ENCODE results near the gene AAK1. TPM values are rescaled to one million over a fixed set of nuclear protein-coding genes. Genes with fewer than 3 reads are reported as not detected.

Gene AAK1
- total RNA-seq, 3 donors from 2014 or later, result 62.4 to 68.4 (median 66.2) TPM

DNA sequence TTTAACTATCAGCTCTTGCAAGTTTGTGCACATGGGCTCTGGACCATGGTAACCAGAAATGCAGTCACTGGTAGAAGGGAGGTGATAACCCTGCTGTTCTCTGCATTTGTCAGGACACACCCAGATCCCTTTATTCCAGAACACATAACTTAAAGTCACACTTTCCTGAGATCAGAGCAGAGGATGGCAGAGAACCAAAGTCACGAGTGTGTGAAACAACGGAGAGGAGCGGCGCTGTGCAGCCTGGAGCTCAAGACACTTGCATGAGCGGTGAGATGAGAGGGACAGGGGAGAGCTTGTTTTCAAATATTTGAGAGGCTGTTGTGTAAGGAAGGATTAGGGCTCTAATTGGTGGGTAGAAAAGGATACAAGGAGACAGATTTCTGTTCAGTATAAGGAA lies 43.3 kb upstream of the AAK1 start:
- intact Hi-C loops (cut with DNase I, micrococcal nuclease), result no loop called here
- Histone ChIP-seq H3K4me1 (ENCODE audit: low read depth) (no peaks in the 10 kb centered on the region), H3K36me3 (ENCODE audit: low read depth) (no peaks in the 10 kb centered on the region), H3K4me3 (no peak overlapping the region), H3K9me3 (no peaks in the 10 kb centered on the region)
- DNase-seq (no peak), ATAC-seq (no peak)
- TF ChIP-seq, protein P1, sequence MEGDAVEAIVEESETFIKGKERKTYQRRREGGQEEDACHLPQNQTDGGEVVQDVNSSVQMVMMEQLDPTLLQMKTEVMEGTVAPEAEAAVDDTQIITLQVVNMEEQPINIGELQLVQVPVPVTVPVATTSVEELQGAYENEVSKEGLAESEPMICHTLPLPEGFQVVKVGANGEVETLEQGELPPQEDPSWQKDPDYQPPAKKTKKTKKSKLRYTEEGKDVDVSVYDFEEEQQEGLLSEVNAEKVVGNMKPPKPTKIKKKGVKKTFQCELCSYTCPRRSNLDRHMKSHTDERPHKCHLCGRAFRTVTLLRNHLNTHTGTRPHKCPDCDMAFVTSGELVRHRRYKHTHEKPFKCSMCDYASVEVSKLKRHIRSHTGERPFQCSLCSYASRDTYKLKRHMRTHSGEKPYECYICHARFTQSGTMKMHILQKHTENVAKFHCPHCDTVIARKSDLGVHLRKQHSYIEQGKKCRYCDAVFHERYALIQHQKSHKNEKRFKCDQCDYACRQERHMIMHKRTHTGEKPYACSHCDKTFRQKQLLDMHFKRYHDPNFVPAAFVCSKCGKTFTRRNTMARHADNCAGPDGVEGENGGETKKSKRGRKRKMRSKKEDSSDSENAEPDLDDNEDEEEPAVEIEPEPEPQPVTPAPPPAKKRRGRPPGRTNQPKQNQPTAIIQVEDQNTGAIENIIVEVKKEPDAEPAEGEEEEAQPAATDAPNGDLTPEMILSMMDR (IDR thresholded peaks at IDR 0.05), result no peak

DNA sequence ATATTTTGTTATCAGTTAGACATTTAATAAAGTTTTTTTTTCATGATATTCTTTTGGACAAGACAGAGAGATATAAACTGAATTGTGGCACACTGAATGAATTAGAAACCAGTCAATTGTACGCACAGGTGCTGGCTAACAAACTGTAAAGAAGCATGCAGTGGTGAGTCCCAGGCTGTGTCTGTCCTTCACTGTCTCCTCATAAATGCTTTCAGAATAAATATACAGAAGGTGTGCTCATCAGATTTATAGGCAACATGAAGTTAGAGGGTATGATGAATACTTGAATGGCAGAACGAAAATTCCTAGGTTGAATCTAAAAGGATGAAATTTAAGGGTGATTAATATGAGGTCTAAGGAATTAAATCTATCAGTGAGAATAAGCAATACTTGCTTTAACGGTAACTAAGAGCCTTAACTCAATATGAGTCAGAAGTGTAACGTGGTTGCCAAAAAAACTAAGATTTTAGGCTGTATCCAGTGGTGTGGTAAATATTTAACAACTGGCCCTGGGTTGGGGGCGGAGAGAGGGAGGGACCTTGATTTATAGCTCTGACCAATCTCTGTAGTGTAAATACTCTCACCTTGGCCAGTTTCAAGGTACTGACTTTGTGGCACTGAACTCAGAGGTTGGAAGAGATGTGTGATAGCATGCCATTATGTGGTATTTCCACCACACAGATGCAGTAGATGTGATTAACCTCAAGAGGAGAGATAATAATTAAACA lies 41.9 kb upstream of the AAK1 start:
- Histone ChIP-seq H3K36me3 (ENCODE audit: low read depth) (no peaks in the 10 kb centered on the region), H3K9me3 (no peaks in the 10 kb centered on the region), H3K4me3 (no peak overlapping the region), H3K4me1 (ENCODE audit: low read depth) (no peaks in the 10 kb centered on the region)
- ATAC-seq (peak; percentile 74), DNase-seq (no peak)
- intact Hi-C loops (cut with DNase I, micrococcal nuclease), result no loop called here
- TF ChIP-seq, protein P1 (IDR thresholded peaks at IDR 0.05), result no peak

DNA sequence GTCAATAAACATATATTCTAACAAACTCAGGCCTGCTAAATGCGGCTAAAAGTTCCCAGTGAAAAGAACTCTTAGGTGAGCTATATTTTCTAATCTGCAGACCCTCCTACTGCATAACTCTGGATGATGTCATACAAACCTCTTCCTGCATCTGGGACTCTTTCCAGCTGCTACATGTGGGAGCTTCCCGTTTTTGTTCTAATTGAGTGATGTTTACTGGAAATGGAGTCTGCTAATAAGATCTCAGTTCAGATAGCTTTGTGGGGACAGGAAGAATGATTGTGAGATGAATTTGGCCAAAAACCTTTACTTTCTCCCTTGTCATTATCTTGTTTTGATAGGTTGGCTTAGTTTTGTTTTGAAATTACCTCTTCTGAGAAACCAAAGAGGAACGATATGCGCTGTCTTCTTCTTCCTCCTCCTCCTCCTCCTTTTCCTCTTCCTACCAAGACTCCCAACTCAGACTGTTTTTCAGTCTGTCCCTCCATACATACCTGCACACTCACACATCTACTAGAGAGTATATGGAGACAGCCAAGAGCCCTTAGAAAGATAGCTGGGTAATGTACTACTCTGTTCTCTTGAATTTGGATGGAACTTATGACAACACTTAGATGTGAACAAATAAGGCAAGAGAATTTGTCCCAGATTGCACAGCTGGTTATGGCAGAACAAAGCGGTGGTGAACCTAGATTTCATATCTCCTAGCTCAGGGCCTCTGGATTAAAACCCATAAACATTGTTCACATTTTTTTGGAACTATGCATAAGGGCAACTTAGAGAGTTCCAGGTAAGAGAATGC lies 39.8 kb upstream of the AAK1 start:
- Histone ChIP-seq H3K36me3 (ENCODE audit: low read depth) (no peaks in the 10 kb centered on the region), H3K4me1 (ENCODE audit: low read depth) (no peaks in the 10 kb centered on the region), H3K4me3 (no peak overlapping the region), H3K9me3 (no peaks in the 10 kb centered on the region)
- DNase-seq (no peak), ATAC-seq (no peak)
- intact Hi-C loops (cut with DNase I, micrococcal nuclease), result no loop called here
- TF ChIP-seq, protein P1 (IDR thresholded peaks at IDR 0.05), result no peak

DNA sequence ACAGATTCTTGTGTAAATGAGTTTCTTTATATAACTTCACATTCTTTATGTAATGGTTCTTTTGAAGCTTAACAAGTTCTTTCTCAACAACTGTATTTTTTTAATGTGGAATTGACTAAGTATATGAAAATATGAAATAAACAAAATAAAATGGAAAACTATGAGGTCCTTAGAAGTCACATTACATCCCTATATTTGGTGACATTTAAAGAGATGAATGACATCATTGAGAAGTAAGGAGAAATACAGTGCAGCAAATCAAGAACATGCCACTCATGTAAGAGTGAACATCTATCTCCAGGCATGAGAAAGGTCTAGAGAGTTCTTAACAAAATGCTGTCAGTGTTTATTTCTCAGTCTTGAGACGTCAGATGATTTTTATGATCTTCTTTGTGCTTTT lies 39.0 kb upstream of the AAK1 start:
- ATAC-seq, result no peak
- intact Hi-C loops (cut with DNase I, micrococcal nuclease), result no loop called here
- Histone ChIP-seq H3K4me3 (no peak overlapping the region), H3K9me3 (no peaks in the 10 kb centered on the region), H3K4me1 (ENCODE audit: low read depth) (no peaks in the 10 kb centered on the region), H3K36me3 (ENCODE audit: low read depth) (no peaks in the 10 kb centered on the region)
- TF ChIP-seq, protein P1 (IDR thresholded peaks at IDR 0.05), result no peak
- no peak for DNase-seq

DNA sequence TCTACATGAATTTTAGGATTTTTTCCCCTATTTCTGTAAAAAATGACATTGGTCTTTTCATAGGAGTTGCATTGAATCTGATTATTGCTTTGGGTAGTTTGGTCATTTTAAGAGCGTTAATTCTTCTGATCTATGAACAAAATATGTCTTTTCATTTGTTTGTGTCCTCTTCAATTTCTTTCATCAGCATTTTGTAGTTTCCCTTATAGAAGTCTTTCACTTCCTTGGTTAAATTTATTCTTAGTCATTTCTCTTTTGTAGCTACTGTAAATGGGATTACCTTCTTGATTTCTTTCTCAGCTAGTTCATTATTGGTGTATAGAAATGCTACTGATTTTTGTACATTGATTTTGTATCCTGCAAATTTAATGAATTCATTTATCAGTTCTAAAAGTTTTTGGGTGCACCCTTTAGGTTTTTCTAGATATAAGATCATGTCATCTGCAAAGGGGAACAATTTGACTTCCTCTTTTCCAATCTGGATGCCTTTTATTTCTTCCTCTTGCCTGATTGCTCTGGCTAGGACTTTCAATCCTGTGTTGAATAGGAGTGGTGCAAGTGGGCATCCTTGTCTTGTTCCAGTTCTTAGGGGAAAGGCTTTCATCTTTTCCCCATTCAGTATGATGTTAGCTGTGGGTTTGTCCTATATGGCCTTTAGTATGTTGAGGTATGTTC lies 36.6 kb upstream of the AAK1 start:
- H3K4me1 ChIP-seq (ENCODE audit: low read depth), result no peaks in the 10 kb centered on the region
- no peak for DNase-seq
- H3K9me3 ChIP-seq, result no peaks in the 10 kb centered on the region
- no peak for ATAC-seq
- intact Hi-C loops (cut with DNase I, micrococcal nuclease), result no loop called here
- H3K36me3 ChIP-seq (ENCODE audit: low read depth), result no peaks in the 10 kb centered on the region
- TF ChIP-seq, protein P1 (IDR thresholded peaks at IDR 0.05), result no peak
- H3K4me3 ChIP-seq, result no peak overlapping the region
